Neural cell (in vitro differentiated cells): ENCODE data around the gene ALOX12B.

ENCODE experiments used
- CTCF ChIP-seq: fragments of 450-650 bp; IDR thresholded peaks from 2 replicates; pipeline ENCODE4 v1.5.1; 2014; ENCODE audit warnings: antibody characterized with exemption, mild to moderate bottlenecking, moderate library complexity; ENCODE audit not compliant: poor library complexity, severe bottlenecking
- EP300 ChIP-seq: fragments of 450-650 bp; conservative IDR thresholded peaks from 2 replicates; pipeline ENCODE4 v1.6.1; 2014; ENCODE audit warnings: antibody characterized with exemption, mild to moderate bottlenecking, moderate library complexity; ENCODE audit not compliant: poor library complexity, severe bottlenecking
- EZH2 ChIP-seq: fragments of 200-600, 300-800 bp; shearing (Covaris generic), sonication (generic); IDR thresholded peaks from 2 replicates; pipeline ENCODE4 v1.6.1; 2014; ENCODE audit warnings: antibody characterized with exemption, low read length, borderline replicate concordance, mild to moderate bottlenecking; ENCODE audit not compliant: insufficient read depth, poor library complexity, severe bottlenecking
- POLR2AphosphoS5 ChIP-seq: IDR thresholded peaks from 2 replicates; pipeline ENCODE4 v1.6.1; 2012
- RAD21 ChIP-seq: fragments of 450-650 bp; conservative IDR thresholded peaks from 2 replicates; pipeline ENCODE4 v1.6.1; 2014; ENCODE audit warnings: antibody characterized with exemption, mild to moderate bottlenecking, moderate library complexity
- REST ChIP-seq: IDR thresholded peaks from 2 replicates; pipeline ENCODE4 v1.6.1; 2012; ENCODE audit warnings: borderline replicate concordance
- TAF1 ChIP-seq: IDR thresholded peaks from 2 replicates; pipeline ENCODE4 v1.6.1; 2012; ENCODE audit warnings: low read depth

GRCh38 chr17:8069587-8069860, 18.0 kb downstream of the ALOX12B start:
- no peak for TF ChIP-seq TAF1
- no peak for TF ChIP-seq RAD21
- TF ChIP-seq POLR2AphosphoS5, result no peak
- no peak for TF ChIP-seq CTCF
- TF ChIP-seq REST, result no peak
- TF ChIP-seq EP300, result no peak
- TF ChIP-seq EZH2, result no peak
